ENCODE data around the gene CDK18.
A peak's percentile ranks its signal among the peaks of the same experiment; 100 is the strongest.

The CDK18 gene

GRCh38 chr1:205568469-205569361 lies 64.2 kb downstream of the CDK18 start:
- TF ChIP-seq CTCF (IDR thresholded peaks at IDR 0.05; ENCODE audit: insufficient read depth, missing control alignments): peak; percentile 34
- DNase-seq (ENCODE audit: insufficient read length, low spot score) (no peak), FAIRE-seq (no peak)

- FAIRE-seq (no peak), DNase-seq (ENCODE audit: insufficient read length, low spot score) (no peak)
- no peak for TF ChIP-seq CTCF (IDR thresholded peaks at IDR 0.05; ENCODE audit: insufficient read depth, missing control alignments)
These were observed 65.1 kb downstream of the CDK18 start for GRCh38 chr1:205569411-205570172.

- TF ChIP-seq CTCF (IDR thresholded peaks at IDR 0.05; ENCODE audit: insufficient read depth, missing control alignments): no peak
- no peak for DNase-seq (ENCODE audit: insufficient read length, low spot score)
- no peak for FAIRE-seq
These were observed 65.7 kb downstream of the CDK18 start for GRCh38 chr1:205570173-205570501.

- FAIRE-seq (peak; percentile 29), DNase-seq (ENCODE audit: insufficient read length, low spot score) (no peak)
- TF ChIP-seq CTCF (IDR thresholded peaks at IDR 0.05; ENCODE audit: insufficient read depth, missing control alignments): no peak
These were observed 66.5 kb downstream of the CDK18 start for GRCh38 chr1:205570796-205571537.

GRCh38 chr1:205571747-205572146 lies 67.3 kb downstream of the CDK18 start:
- TF ChIP-seq CTCF (IDR thresholded peaks at IDR 0.05; ENCODE audit: insufficient read depth, missing control alignments): no peak
- peak; percentile 73 for DNase-seq (ENCODE audit: insufficient read length, low spot score)
- FAIRE-seq: peak; percentile 96

- FAIRE-seq (no peak), DNase-seq (ENCODE audit: insufficient read length, low spot score) (no peak)
- no peak for TF ChIP-seq CTCF (IDR thresholded peaks at IDR 0.05; ENCODE audit: insufficient read depth, missing control alignments)
These were observed 68.0 kb downstream of the CDK18 start for GRCh38 chr1:205572421-205572820.
